Left forelimb (tissue), 1 donor: ENCODE data around the gene DNAL1.
A peak's percentile ranks its signal among the peaks of the same experiment; 100 is the strongest.
"Not testable (repeated sequence)": the region's sequence is repeated elsewhere in the genome, so short reads cannot be mapped to it uniquely, and the experiment has no call there.

Experiments used
- DNase-seq: peaks from one replicate; pipeline ENCODE4 v3.0.0-alpha.2; 2018; ENCODE audit warnings: low spot score

DNAL1 gene

GRCh38 chr14:73644531-73645247 lies at the start of gene DNAL1:
Gene DNAL1, plus strand, starts transcription at chr14:73644986. Its CDS starts 54 bp downstream, at chr14:73645040.
- DNase-seq = peak; percentile 94

DNA sequence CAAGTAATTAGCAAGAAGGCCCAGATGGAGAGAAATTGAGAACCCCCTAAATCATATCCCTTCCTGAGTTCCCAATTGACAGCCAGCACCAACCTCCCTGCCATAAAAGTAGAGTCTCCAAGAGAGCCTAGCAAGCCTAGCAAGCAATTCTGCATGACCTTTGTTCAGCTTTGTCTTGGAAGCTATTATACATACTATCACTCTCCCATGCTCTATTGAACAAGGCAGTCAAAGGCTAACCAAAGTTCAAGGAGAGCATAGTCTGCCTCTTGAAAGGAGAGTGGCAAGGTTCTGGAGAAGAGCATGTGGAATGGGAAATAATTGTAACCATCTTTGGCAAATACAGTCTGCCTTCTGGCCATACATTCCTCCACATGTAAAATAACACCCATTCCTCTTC lies 45.3 kb upstream of the DNAL1 start:
- DNase-seq = no peak

- DNase-seq = no peak
Observed at GRCh38 chr14:73602994-73603393, 41.8 kb upstream of the DNAL1 start.

DNA sequence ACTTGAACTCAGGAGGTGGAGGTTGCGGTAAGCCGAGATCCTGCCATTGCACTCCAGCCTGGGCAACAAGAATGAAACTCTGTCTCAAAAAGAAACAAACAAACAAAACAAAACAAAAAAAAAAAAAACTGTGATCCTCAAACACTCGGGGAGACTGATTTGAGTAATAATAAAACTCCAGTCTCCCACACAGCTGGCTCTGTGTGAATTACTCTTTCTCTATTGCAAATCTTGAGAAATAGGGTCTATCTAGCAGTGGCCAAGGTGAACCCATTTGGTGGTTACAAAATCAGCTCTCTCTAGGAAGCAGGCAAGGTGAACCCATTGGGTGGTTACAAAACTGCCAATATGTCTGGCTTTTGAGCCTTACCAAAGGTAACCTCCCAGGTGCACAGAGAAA lies 38.5 kb upstream of the DNAL1 start:
- DNase-seq = no peak

GRCh38 chr14:73607241-73607640 lies 37.5 kb upstream of the DNAL1 start:
- DNase-seq = no peak

DNA sequence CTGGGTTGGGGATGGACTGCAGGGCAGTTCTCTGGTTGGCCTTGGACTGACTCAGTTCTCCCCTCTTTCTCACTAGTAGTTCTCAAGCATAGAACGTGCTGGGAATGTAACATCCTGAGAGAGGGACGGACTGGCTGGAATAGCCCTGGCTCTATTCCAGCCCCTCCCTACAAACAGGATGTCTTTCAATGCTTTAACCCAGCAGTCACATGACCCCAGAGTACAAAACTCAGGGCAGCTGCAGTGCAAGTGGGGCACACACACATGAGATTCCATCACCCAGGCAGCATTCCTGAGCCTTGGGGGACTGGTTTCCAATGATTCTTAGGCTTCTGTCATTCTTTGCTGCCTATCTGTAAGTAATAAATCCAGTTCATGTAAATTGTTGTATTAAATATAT lies 34.1 kb upstream of the DNAL1 start:
- DNase-seq = no peak

GRCh38 chr14:73612339-73613045 lies 32.3 kb upstream of the DNAL1 start, which contains the start of gene ACOT6:
Gene ACOT6, plus strand, starts transcription at chr14:73612517. Its CDS starts 55 bp downstream, at chr14:73612572.
- DNase-seq = peak; percentile 84

DNA sequence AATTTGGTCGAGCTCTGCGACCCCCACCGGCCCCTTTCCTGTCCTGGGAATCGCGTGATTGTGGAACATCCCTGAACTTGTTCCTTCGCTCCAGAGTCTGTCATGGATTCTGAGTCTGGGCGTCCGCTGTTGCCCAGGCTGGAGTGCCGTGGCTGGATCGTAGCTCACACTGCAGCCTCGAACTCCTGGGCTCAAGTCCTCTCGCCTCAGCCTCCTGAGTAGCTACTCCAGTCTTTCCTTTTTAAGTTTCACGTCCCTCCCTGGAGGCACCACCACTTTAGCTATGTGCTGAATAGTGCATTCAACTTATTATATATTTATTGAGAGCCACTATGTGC lies 31.8 kb upstream of the DNAL1 start:
- DNase-seq = no peak

DNA sequence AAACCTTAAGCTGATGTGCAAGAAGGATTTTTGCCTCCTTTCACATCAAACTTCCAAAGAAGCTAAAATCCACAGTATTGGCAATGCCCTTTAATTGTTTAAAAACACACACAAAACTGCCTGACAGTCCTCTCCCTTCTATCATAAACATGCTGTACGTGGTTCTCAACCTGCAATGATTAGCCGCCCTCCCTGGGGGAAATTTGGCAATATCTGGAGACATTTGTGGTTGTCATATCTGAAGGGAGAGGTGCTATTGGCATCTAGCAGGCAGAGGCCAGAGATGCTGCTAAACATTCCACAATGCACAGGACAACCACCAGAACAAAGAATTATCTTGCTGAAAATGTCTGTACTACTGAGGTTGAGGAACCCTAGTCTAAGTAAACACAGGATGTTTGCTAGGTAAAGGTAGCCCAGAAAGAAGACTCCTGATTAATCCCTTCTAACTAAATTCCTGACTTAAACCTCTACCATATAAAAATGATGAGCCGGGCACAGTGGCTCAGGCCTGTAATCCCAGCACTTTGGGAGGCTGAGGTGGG lies 31.3 kb upstream of the DNAL1 start:
- DNase-seq = no peak

GRCh38 chr14:73616831-73617230 lies 28.0 kb upstream of the DNAL1 start:
- DNase-seq = no peak

- no peak for DNase-seq
Observed at GRCh38 chr14:73619524-73619923, 25.3 kb upstream of the DNAL1 start.

- DNase-seq = no peak
Observed at GRCh38 chr14:73620268-73620667, 24.5 kb upstream of the DNAL1 start.

- no peak for DNase-seq
Observed at GRCh38 chr14:73623504-73624054, 21.2 kb upstream of the DNAL1 start.

GRCh38 chr14:73625706-73626105 lies 19.1 kb upstream of the DNAL1 start:
- DNase-seq = no peak

GRCh38 chr14:73627151-73627558 lies 17.6 kb upstream of the DNAL1 start:
- DNase-seq = no peak

DNA sequence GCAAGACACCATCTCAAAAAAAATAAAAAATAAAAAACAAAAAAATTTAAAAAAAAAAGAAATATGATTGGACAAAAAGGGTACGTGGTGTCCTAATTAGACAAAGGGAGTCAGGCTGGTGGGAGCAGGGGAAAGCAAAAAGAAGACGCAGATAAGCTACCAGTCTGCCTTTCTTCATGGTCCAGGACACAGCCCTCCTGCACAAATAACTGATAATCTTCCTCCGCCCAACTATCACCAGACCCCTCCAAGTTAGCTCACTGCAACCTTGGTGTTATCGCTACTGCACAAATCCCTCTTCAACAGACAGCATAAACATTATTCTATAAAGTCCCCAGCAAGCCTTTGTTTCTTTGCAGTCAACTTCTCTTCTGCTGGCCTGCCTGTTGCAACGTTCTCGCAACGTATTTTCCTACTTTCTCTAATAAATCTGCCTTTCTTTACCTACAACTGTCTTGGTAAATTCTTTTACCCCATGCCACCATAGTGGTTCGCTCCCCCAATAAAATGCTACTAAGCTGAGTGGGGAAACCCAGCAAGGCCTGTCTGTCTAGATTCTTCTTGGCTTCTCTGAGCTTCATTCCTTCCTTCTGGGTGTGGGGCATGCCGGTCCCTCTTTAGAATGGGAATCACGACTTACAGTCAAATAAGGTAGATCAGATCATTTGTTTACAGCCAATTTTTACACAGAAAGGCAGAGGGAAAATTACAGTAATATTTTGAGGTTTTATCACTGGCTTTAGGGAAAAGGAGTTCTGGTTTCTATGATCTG lies 14.6 kb upstream of the DNAL1 start:
- no peak for DNase-seq

DNA sequence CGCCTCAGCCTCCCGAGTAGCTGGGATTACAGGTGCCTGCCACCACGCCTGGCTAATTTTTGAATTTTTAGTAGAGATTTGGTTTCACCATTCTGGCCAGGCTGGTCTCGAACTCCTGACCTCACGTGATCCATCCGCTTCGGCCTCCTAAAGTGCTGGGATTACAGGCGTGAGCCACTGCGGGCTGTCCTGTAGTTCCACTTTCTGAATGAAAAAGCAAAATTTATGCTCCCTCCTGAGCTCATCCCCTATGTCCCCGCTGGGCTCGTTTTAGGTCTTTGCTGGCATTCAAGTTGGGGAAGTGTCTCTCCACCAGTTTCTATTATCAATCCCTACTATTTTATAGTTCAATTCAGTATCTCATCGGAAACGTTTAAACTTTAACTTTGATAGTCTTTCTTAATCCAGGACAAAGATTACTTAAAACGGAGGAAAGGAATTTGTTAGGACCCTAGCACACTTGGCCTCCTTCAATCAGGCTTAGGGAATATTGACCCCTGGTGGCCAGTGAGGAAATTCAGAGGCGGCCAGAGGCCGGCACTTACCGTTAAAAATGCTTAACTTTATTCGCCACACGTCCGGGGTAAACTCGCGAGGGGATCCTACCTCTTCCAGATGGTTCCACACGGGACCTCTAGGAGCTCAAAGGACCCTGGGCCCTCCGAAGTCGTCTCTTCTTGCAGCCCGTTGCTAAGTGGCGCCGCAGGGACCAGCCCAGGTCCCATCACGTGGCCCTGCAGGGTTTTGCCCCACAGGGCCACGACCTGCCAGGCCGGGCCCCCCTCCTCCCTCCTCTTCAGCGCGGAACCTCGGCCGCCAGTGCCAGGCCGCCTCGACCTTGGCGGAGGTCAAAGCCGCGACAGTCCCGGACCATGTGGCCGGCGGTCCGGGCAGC lies 11.4 kb upstream of the DNAL1 start:
- peak; percentile 78 for DNase-seq

- DNase-seq = peak; percentile 69
Observed at GRCh38 chr14:73634011-73634833, 10.6 kb upstream of the DNAL1 start.

- not testable (repeated sequence) for DNase-seq
Observed at GRCh38 chr14:73636355-73636754, 8.4 kb upstream of the DNAL1 start.

DNA sequence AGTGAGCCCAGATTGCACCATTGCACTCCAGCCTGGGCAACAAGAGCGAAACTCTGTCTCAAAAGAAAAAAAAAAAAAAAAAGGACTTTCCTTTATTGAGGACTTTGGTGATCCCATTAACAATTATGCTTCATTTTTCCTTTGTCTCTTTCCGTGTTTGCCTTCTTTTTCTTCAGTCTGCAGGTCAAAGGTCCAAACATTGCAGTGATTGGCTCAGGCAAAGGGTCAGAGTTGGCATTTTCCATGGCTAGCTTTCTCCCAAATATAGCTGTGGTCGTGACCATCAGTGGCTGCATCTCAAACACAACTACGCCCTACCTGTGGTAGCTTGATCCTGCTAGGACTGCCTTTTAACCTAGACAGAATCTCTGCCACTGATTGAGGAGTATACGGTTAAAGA lies 7.0 kb upstream of the DNAL1 start:
- no peak for DNase-seq
